ENCODE measurements around the gene MOB2.

MOB2 gene

DNA sequence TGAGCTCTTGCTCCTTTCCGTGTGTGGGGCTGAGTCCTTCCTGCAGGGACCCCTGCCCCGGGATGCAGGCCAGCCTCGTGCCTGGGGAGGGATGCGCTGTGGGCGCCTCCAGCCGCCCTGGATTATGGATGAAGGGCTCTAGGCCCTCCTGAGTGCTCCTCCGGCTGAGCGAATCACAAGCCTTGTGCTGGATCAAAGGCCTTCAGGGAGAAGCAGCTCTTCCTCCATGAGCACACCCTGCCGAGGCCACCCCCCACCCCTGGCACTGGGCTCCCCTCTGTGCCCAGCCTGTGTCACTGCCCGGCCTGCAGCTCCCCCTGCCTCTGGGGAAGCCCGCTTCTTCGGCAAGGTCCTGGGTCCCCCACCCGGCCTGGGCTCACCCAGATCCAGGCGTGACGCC, 53.0 kb downstream of the MOB2 start:
- no peak for ATAC-seq
- TF ChIP-seq RARB (CRISPR knock-in tag; IDR thresholded peaks at IDR 0.05), result no peak
- TF ChIP-seq POU6F1 (CRISPR knock-in tag; IDR thresholded peaks at IDR 0.05; ENCODE audit: borderline replicate concordance, low read depth), result no peak
- TF ChIP-seq PPARA (CRISPR knock-in tag; IDR thresholded peaks at IDR 0.05; ENCODE audit: borderline replicate concordance), result no peak
- TF ChIP-seq TCF4 (CRISPR knock-in tag; IDR thresholded peaks at IDR 0.05; ENCODE audit: borderline replicate concordance), result no peak
- TF ChIP-seq CREB5 (CRISPR knock-in tag; IDR thresholded peaks at IDR 0.05; ENCODE audit: low read depth), result no peak
- TF ChIP-seq ESRRG (CRISPR knock-in tag; IDR thresholded peaks at IDR 0.05), result no peak
- no peak for TF ChIP-seq ZNF565 (CRISPR knock-in tag; conservative IDR thresholded peaks at IDR 0.05; ENCODE audit: low read depth)
- no peak for TF ChIP-seq ZNF8 (CRISPR knock-in tag; IDR thresholded peaks at IDR 0.05)
- no peak for TF ChIP-seq BACH2 (CRISPR knock-in tag; IDR thresholded peaks at IDR 0.05; ENCODE audit: borderline replicate concordance)
- TF ChIP-seq, protein P1, sequence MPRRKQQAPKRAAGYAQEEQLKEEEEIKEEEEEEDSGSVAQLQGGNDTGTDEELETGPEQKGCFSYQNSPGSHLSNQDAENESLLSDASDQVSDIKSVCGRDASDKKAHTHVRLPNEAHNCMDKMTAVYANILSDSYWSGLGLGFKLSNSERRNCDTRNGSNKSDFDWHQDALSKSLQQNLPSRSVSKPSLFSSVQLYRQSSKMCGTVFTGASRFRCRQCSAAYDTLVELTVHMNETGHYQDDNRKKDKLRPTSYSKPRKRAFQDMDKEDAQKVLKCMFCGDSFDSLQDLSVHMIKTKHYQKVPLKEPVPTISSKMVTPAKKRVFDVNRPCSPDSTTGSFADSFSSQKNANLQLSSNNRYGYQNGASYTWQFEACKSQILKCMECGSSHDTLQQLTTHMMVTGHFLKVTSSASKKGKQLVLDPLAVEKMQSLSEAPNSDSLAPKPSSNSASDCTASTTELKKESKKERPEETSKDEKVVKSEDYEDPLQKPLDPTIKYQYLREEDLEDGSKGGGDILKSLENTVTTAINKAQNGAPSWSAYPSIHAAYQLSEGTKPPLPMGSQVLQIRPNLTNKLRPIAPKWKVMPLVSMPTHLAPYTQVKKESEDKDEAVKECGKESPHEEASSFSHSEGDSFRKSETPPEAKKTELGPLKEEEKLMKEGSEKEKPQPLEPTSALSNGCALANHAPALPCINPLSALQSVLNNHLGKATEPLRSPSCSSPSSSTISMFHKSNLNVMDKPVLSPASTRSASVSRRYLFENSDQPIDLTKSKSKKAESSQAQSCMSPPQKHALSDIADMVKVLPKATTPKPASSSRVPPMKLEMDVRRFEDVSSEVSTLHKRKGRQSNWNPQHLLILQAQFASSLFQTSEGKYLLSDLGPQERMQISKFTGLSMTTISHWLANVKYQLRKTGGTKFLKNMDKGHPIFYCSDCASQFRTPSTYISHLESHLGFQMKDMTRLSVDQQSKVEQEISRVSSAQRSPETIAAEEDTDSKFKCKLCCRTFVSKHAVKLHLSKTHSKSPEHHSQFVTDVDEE (CRISPR knock-in tag; IDR thresholded peaks at IDR 0.05), result no peak
- no peak for TF ChIP-seq ZNF70 (CRISPR knock-in tag; IDR thresholded peaks at IDR 0.05)

DNA sequence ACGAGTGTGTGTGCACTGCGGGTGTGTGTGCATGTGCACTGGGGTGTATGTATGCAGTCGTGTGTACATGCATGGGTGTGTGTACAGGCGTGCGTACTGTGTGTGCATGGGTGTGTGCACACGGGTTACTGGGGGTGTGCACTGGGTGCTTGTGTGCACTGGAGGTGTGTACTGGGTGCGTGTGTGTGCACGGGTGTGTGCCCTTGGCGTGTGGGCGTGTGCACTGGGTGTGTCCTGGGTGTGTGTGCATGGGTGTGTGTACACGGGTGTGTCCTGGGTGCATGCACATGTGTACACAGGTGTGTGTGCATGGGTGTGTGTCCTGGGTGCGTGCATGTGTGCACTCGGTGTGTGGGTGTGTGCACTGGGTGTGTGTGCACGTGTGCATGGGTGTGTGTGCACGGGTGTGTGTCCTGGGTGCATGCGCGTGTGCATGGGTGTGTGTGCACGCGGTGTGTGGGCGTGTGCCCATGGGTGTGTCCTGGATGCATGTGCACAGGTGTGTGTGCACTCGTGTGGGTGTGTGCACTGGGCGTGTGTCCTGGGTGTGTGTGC, 57.7 kb downstream of the MOB2 start:
- no peak for TF ChIP-seq POU6F1 (CRISPR knock-in tag; IDR thresholded peaks at IDR 0.05; ENCODE audit: borderline replicate concordance, low read depth)
- TF ChIP-seq CSRNP3 (CRISPR knock-in tag; IDR thresholded peaks at IDR 0.05), result no peak
- no peak for TF ChIP-seq TCF4 (CRISPR knock-in tag; IDR thresholded peaks at IDR 0.05; ENCODE audit: borderline replicate concordance)
- TF ChIP-seq RARB (CRISPR knock-in tag; IDR thresholded peaks at IDR 0.05), result no peak
- TF ChIP-seq, protein P2, sequence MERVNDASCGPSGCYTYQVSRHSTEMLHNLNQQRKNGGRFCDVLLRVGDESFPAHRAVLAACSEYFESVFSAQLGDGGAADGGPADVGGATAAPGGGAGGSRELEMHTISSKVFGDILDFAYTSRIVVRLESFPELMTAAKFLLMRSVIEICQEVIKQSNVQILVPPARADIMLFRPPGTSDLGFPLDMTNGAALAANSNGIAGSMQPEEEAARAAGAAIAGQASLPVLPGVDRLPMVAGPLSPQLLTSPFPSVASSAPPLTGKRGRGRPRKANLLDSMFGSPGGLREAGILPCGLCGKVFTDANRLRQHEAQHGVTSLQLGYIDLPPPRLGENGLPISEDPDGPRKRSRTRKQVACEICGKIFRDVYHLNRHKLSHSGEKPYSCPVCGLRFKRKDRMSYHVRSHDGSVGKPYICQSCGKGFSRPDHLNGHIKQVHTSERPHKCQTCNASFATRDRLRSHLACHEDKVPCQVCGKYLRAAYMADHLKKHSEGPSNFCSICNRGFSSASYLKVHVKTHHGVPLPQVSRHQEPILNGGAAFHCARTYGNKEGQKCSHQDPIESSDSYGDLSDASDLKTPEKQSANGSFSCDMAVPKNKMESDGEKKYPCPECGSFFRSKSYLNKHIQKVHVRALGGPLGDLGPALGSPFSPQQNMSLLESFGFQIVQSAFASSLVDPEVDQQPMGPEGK (CRISPR knock-in tag; IDR thresholded peaks at IDR 0.05; ENCODE audit: borderline replicate concordance), result no peak
- TF ChIP-seq PPARA (CRISPR knock-in tag; IDR thresholded peaks at IDR 0.05; ENCODE audit: borderline replicate concordance), result no peak
- no peak for TF ChIP-seq ISL1 (CRISPR knock-in tag; IDR thresholded peaks at IDR 0.05)
- TF ChIP-seq OSR1 (CRISPR knock-in tag; IDR thresholded peaks at IDR 0.05), result no peak
- no peak for TF ChIP-seq BACH2 (CRISPR knock-in tag; IDR thresholded peaks at IDR 0.05; ENCODE audit: borderline replicate concordance)
- TF ChIP-seq ZC3H10 (CRISPR knock-in tag; IDR thresholded peaks at IDR 0.05), result no peak
- no peak for TF ChIP-seq ZNF565 (CRISPR knock-in tag; conservative IDR thresholded peaks at IDR 0.05; ENCODE audit: low read depth)
- TF ChIP-seq TOX (CRISPR knock-in tag; IDR thresholded peaks at IDR 0.05; ENCODE audit: borderline replicate concordance), result no peak
- TF ChIP-seq ZNF70 (CRISPR knock-in tag; IDR thresholded peaks at IDR 0.05), result no peak
- no peak for TF ChIP-seq ZFP3 (CRISPR knock-in tag; IDR thresholded peaks at IDR 0.05)
- no peak for ATAC-seq

DNA sequence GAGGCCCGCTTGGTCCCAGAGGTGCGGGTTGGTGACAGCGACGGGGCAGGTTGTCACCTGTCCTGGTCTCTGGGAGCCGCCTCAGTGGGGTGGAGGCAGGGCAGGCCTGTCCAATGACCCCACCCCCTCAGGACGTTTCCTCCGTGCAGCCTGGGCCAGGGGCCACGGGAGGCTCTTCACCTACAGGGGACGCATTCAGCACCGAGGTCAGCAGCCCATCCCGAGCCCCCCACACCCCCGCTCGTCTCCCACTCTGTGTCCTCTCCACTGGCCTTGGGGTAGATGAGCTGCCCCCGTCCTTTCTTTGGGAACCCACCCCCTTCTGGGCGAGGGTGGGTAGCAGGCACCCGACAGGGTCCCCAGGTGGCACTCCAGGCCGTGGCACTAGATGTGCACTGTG, 61.1 kb downstream of the MOB2 start:
- ATAC-seq, result no peak
- TF ChIP-seq BACH2 (CRISPR knock-in tag; IDR thresholded peaks at IDR 0.05; ENCODE audit: borderline replicate concordance) (no peak), GLIS3 (CRISPR knock-in tag; IDR thresholded peaks at IDR 0.05) (no peak), ARNTL (CRISPR knock-in tag; IDR thresholded peaks at IDR 0.05; ENCODE audit: borderline replicate concordance, low read depth) (no peak), POU6F1 (CRISPR knock-in tag; IDR thresholded peaks at IDR 0.05; ENCODE audit: borderline replicate concordance, low read depth) (no peak), TOX (CRISPR knock-in tag; IDR thresholded peaks at IDR 0.05; ENCODE audit: borderline replicate concordance) (no peak), RARB (CRISPR knock-in tag; IDR thresholded peaks at IDR 0.05) (no peak), CREB5 (CRISPR knock-in tag; IDR thresholded peaks at IDR 0.05; ENCODE audit: low read depth) (no peak), OSR1 (CRISPR knock-in tag; IDR thresholded peaks at IDR 0.05) (no peak), ISL1 (CRISPR knock-in tag; IDR thresholded peaks at IDR 0.05) (no peak)
